Neural crest cell (in vitro differentiated cells): ENCODE results near the gene EAF2. TPM values are rescaled to one million over a fixed set of nuclear protein-coding genes. Genes with fewer than 3 reads are reported as not detected.
"Not testable (repeated sequence)": the region's sequence is repeated elsewhere in the genome, so short reads cannot be mapped to it uniquely, and the experiment has no call there.

ENCODE experiments used
- DNase-seq: peaks from one replicate; pipeline ENCODE4 v3.0.0; 2021; ENCODE audit warnings: low read depth, mixed read lengths, low spot score
- H3K27ac Mint-ChIP-seq: one replicate; pipeline ENCODE4 v1.8.0; 2021; ENCODE audit warnings: mild to moderate bottlenecking, mixed read lengths; ENCODE audit not compliant: unreplicated experiment
- H3K27me3 Mint-ChIP-seq: 2 replicates; pipeline ENCODE4 v1.8.0; 2021; ENCODE audit warnings: low read depth, mild to moderate bottlenecking, mixed read lengths
- H3K36me3 Mint-ChIP-seq: 2 replicates; pipeline ENCODE4 v1.8.0; 2021; ENCODE audit warnings: low read depth, mild to moderate bottlenecking, mixed read lengths
- H3K4me1 Mint-ChIP-seq: 2 replicates; pipeline ENCODE4 v1.8.0; 2021; ENCODE audit warnings: mixed read lengths
- H3K4me3 Mint-ChIP-seq: one replicate; pipeline ENCODE4 v1.8.0; 2021; ENCODE audit warnings: mild to moderate bottlenecking, mixed read lengths
- H3K9me3 Mint-ChIP-seq: 2 replicates; pipeline ENCODE4 v1.8.0; 2021; ENCODE audit warnings: mixed read lengths
- total RNA-seq: library from RNA; stranded (reverse); gene quantifications from 2 replicates; pipeline ENCODE4 v1.2.1, GENCODE V29; 2021
- TF ChIP-seq, protein P1 (sequence below): fragments of 200-600 bp; sonication (generic); conservative IDR thresholded peaks from 2 replicates; pipeline ENCODE4 v1.5.0; 2021; ENCODE audit warnings: antibody characterized with exemption, mild to moderate bottlenecking

EAF2 gene
- total RNA-seq, 1 donor from 2014 or later = 4.0 TPM

DNA sequence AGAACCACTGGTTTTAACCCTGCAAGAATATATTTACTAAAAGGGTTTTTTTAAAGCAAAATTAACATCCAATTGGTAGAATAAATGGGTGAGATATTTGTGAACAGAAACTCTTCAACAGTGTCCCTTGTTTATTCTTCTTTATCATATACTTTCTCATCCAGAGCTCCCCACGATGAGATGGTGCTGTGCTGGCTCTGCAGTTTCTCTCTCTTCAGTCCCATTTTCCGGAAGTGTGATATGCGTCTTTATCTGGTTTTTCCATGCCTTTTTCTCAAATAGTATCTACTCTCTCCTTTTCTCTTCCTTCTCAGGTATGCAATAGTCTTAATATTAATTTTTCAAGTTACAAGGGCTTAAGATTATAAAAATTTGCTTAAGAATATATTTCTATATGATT is 1.5 kb downstream of the EAF2 start:
- peaks cover 21% of the 10 kb centered on the region for H3K27me3 Mint-ChIP-seq

DNA sequence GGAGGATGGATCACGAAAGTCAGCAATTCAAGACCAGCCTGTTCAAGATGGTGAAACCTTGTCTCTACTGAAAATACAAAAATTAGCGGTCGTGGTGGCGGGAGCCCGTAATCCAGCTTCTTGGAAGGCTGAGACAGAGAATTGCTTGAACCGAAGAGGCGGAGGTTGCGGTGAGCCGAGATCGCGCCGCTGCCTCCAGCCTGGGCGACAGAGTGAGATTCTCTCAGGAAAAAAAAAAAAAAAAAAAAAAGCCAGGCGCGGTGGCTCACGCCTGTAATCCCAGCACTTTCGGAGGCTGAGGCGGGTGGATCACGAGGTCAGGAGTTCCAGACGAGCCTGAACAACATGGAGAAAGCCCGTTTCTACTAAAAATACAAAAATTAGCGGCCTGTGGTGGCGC is 5.0 kb downstream of the EAF2 start:
- H3K4me1 Mint-ChIP-seq = peaks cover 16% of the 10 kb centered on the region
- TF ChIP-seq, protein P1, sequence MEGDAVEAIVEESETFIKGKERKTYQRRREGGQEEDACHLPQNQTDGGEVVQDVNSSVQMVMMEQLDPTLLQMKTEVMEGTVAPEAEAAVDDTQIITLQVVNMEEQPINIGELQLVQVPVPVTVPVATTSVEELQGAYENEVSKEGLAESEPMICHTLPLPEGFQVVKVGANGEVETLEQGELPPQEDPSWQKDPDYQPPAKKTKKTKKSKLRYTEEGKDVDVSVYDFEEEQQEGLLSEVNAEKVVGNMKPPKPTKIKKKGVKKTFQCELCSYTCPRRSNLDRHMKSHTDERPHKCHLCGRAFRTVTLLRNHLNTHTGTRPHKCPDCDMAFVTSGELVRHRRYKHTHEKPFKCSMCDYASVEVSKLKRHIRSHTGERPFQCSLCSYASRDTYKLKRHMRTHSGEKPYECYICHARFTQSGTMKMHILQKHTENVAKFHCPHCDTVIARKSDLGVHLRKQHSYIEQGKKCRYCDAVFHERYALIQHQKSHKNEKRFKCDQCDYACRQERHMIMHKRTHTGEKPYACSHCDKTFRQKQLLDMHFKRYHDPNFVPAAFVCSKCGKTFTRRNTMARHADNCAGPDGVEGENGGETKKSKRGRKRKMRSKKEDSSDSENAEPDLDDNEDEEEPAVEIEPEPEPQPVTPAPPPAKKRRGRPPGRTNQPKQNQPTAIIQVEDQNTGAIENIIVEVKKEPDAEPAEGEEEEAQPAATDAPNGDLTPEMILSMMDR = no peak
- peaks cover 3% of the 10 kb centered on the region for H3K9me3 Mint-ChIP-seq
- H3K27ac Mint-ChIP-seq = no peak overlapping the region
- H3K4me3 Mint-ChIP-seq = no peak overlapping the region
- H3K27me3 Mint-ChIP-seq = peaks cover 20% of the 10 kb centered on the region
- no peak for DNase-seq
- peaks cover 2% of the 10 kb centered on the region for H3K36me3 Mint-ChIP-seq

More for the DNA sequence above, 1.5 kb downstream of the EAF2 start:
- TF ChIP-seq, protein P1 = no peak
- H3K4me3 Mint-ChIP-seq = peak overlapping the region; percentile 93
- no peak for DNase-seq
- H3K36me3 Mint-ChIP-seq = peaks cover 8% of the 10 kb centered on the region
- no peaks in the 10 kb centered on the region for H3K9me3 Mint-ChIP-seq
- H3K4me1 Mint-ChIP-seq = peaks cover 39% of the 10 kb centered on the region
- H3K27ac Mint-ChIP-seq = no peak overlapping the region

DNA sequence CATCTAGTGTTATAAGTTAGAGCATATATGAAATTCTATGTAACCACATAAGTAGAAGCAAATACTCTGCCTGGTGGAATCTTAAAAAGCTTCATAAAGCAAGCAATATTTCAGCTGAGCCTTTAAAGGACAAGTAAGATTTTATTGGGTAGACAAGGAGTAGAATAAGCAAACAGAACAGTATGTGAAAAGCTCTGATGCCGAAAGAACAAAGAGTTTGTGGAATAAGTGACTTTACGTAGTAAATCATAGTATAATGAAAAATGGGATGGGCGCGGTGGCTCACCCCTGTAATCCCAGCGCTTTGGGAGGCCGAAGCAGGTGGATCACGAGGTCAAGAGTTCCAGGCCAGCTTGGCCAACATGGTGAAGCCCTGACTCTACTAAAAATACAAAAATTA is 9.9 kb downstream of the EAF2 start:
- Mint-ChIP-seq H3K36me3 (peaks cover 2% of the 10 kb centered on the region), H3K27me3 (no peaks in the 10 kb centered on the region), H3K27ac (no peak overlapping the region), H3K4me3 (no peak overlapping the region), H3K4me1 (no peaks in the 10 kb centered on the region), H3K9me3 (peaks cover 3% of the 10 kb centered on the region)
- no peak for DNase-seq
- TF ChIP-seq, protein P1 = no peak

DNA sequence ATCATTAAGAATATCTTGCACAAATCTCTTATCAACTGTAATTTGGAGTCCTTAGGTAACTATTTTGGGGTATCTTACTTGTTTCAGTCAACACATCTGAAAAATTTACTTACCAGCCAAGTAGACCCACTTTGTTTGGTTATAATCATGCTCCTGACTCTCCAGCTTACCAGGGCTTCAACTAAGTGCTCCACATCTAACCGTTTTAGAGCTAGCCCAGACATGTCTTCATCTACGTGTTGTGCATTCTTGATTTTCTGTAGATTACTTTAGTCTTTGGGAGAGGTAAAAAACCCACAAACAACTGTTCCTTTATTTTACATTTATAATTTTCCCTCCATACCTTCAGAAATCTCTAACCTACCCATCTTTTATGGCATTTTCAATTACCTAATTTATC is 17.2 kb downstream of the EAF2 start:
- TF ChIP-seq, protein P1 = no peak
- H3K27me3 Mint-ChIP-seq = no peaks in the 10 kb centered on the region
- H3K27ac Mint-ChIP-seq = no peak overlapping the region
- DNase-seq = no peak
- H3K36me3 Mint-ChIP-seq = no peaks in the 10 kb centered on the region
- no peak overlapping the region for H3K4me3 Mint-ChIP-seq
- no peaks in the 10 kb centered on the region for H3K9me3 Mint-ChIP-seq
- H3K4me1 Mint-ChIP-seq = no peaks in the 10 kb centered on the region

DNA sequence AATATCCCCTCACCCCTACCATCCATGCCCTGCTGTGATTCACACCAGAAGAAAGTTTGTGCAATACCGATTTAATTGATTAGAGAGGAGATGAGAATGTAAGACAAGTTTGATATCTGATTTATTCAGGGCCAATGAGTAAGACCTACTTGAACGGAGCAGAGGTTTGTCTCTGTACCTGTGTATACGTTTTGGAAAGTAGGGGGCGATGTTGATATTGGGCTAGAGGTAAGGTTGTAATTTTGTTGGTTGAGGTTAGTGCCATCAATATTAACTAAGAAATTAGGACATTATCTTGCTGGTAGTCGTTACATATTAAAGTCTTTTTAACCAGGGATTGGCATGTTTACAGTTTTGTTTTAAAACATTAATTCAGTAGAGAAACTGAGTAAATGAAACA is 20.5 kb downstream of the EAF2 start:
- Mint-ChIP-seq H3K4me3 (no peak overlapping the region), H3K27me3 (no peaks in the 10 kb centered on the region), H3K27ac (no peak overlapping the region), H3K36me3 (peaks cover 7% of the 10 kb centered on the region), H3K4me1 (no peaks in the 10 kb centered on the region), H3K9me3 (no peaks in the 10 kb centered on the region)
- TF ChIP-seq, protein P1 = peak; percentile 57
- no peak for DNase-seq

DNA sequence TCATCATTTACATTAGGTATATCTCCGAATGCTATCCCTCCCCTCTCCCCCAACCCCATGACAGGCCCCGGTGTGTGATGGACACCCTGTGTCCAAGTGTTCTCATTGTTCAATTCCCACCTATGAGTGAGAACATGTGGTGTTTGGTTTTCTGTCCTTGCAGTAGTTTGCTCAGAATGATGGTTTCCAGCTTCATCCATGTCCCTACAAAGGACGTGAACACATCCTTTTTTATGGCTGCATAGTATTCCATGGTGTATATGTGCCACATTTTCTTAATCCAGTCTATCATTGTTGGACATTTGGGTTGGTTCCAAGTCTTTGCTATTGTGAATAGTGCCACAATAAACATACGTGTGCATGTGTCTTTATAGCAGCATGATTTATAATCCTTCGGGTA is 22.8 kb downstream of the EAF2 start:
- not testable (repeated sequence) for H3K4me1 Mint-ChIP-seq, H3K36me3 Mint-ChIP-seq, H3K4me3 Mint-ChIP-seq, H3K27ac Mint-ChIP-seq, H3K27me3 Mint-ChIP-seq, DNase-seq, H3K9me3 Mint-ChIP-seq

DNA sequence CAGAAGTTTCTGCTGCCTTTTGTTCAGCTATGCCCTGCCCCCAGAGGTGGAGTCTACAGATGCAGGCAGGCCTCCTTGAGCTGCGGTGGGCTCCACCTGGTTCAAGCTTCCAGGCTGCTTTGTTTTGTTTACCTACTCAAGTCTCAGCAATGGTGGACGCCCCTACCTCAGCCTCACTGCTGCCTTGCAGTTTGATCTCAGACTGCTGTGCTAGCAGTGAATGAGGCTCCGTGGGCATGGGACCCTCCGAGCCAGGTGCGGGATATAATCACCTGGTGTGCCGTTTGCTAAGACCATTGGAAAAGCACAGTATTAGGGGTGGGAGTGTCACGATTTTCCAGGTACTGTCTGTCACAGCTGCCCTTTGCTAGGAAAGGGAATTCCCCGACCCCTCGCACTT is 28.2 kb downstream of the EAF2 start:
- not testable (repeated sequence) for H3K9me3 Mint-ChIP-seq, DNase-seq, H3K4me1 Mint-ChIP-seq, H3K4me3 Mint-ChIP-seq, H3K27me3 Mint-ChIP-seq, H3K27ac Mint-ChIP-seq
- H3K36me3 Mint-ChIP-seq = peaks cover 14% of the 10 kb centered on the region
